GM19193 (cell line): Measurements from ENCODE around the gene RPL10.

ENCODE experiments used
- POLR2A ChIP-seq: IDR thresholded peaks from 4 replicates; pipeline ENCODE4 v1.6.1; 2011; ENCODE audit not compliant: insufficient read depth, insufficient read length; ENCODE audit errors: extremely low read depth

Gene RPL10

GRCh38 chrX:154402622-154403127 lies 4.5 kb downstream of the RPL10 start:
- no peak for TF ChIP-seq POLR2A

- no peak for TF ChIP-seq POLR2A
Measured at GRCh38 chrX:154403192-154403591, 5.0 kb downstream of the RPL10 start.

- no peak for TF ChIP-seq POLR2A
Measured at GRCh38 chrX:154403858-154404257, 5.7 kb downstream of the RPL10 start.

- no peak for TF ChIP-seq POLR2A
Measured at GRCh38 chrX:154404625-154405192, 6.5 kb downstream of the RPL10 start.

GRCh38 chrX:154408659-154409221 lies 10.6 kb downstream of the RPL10 start:
- TF ChIP-seq POLR2A = no peak

GRCh38 chrX:154409222-154409871 lies 11.2 kb downstream of the RPL10 start, which contains the start of gene DNASE1L1:
Gene DNASE1L1 (minus strand): TSS chrX:154409254. CDS start chrX:154405568, 3,686 bp downstream.
- TF ChIP-seq POLR2A = no peak

GRCh38 chrX:154411981-154412340 lies 13.8 kb downstream of the RPL10 start:
- peak; percentile 28 for TF ChIP-seq POLR2A

- TF ChIP-seq POLR2A = no peak
Measured at GRCh38 chrX:154412468-154412867, 14.3 kb downstream of the RPL10 start.

GRCh38 chrX:154413142-154413541 lies 15.0 kb downstream of the RPL10 start:
- no peak for TF ChIP-seq POLR2A

- no peak for TF ChIP-seq POLR2A
Measured at GRCh38 chrX:154417157-154417556, 19.0 kb downstream of the RPL10 start.

- TF ChIP-seq POLR2A = no peak
Measured at GRCh38 chrX:154419189-154419588, 21.0 kb downstream of the RPL10 start.

GRCh38 chrX:154419688-154420401 lies 21.7 kb downstream of the RPL10 start:
- TF ChIP-seq POLR2A = no peak

GRCh38 chrX:154420402-154420756 lies 22.2 kb downstream of the RPL10 start:
- TF ChIP-seq POLR2A = no peak

GRCh38 chrX:154426916-154427770 lies 29.0 kb downstream of the RPL10 start:
- TF ChIP-seq POLR2A = no peak
